Effector memory CD4-positive, alpha-beta T cell (primary cell): ENCODE measurements around the gene NAV3.

Experiments
- DNase-seq, 3 donors: peaks; one replicate each; pipeline ENCODE4 v3.0.0-alpha.2; 2020
- H3K27ac ChIP-seq: 2 replicates; pipeline ENCODE4 v1.7.0; 2013; ENCODE audit warnings: mild to moderate bottlenecking, low read length, moderate library complexity; ENCODE audit not compliant: insufficient read depth, poor library complexity, severe bottlenecking
- H3K27me3 ChIP-seq: replicated peaks from 2 replicates; pipeline ENCODE4 v1.7.0; 2013; ENCODE audit warnings: mild to moderate bottlenecking, low read length; ENCODE audit not compliant: insufficient read depth, control insufficient read depth, poor library complexity, severe bottlenecking
- H3K36me3 ChIP-seq: 2 replicates; pipeline ENCODE4 v1.7.0; 2013; ENCODE audit warnings: mild to moderate bottlenecking, low read length, moderate library complexity; ENCODE audit not compliant: control insufficient read depth, insufficient read depth
- H3K4me1 ChIP-seq: 2 replicates; pipeline ENCODE4 v1.7.0; 2013; ENCODE audit warnings: low read length, mild to moderate bottlenecking; ENCODE audit not compliant: control insufficient read depth, insufficient read depth, poor library complexity, severe bottlenecking
- H3K4me3 ChIP-seq: 2 replicates; pipeline ENCODE4 v1.7.0; 2013; ENCODE audit warnings: low read length, low read depth, mild to moderate bottlenecking; ENCODE audit not compliant: insufficient read depth, poor library complexity, severe bottlenecking
- H3K9me3 ChIP-seq: 2 replicates; pipeline ENCODE4 v1.7.0; 2013; ENCODE audit warnings: mild to moderate bottlenecking, low read length, moderate library complexity; ENCODE audit not compliant: control insufficient read depth

NAV3 gene

GRCh38 chr12:77841521-77841920 is 10.8 kb downstream of the NAV3 start:
- Histone ChIP-seq H3K4me1 (no peaks in the 10 kb centered on the region), H3K36me3 (no peaks in the 10 kb centered on the region), H3K27me3 (no peaks in the 10 kb centered on the region), H3K27ac (no peak overlapping the region), H3K4me3 (no peak overlapping the region), H3K9me3 (no peaks in the 10 kb centered on the region)
- no peak for DNase-seq

GRCh38 chr12:77842430-77842829 is 11.7 kb downstream of the NAV3 start:
- Histone ChIP-seq H3K27me3 (no peaks in the 10 kb centered on the region), H3K9me3 (no peaks in the 10 kb centered on the region), H3K4me1 (no peaks in the 10 kb centered on the region), H3K36me3 (no peaks in the 10 kb centered on the region), H3K27ac (no peak overlapping the region), H3K4me3 (no peak overlapping the region)
- DNase-seq, result no peak

GRCh38 chr12:77845831-77846230 is 15.1 kb downstream of the NAV3 start:
- Histone ChIP-seq H3K27me3 (no peaks in the 10 kb centered on the region), H3K9me3 (no peaks in the 10 kb centered on the region), H3K36me3 (no peaks in the 10 kb centered on the region), H3K4me1 (no peaks in the 10 kb centered on the region), H3K4me3 (no peak overlapping the region), H3K27ac (no peak overlapping the region)
- DNase-seq, result no peak

GRCh38 chr12:77847060-77847541 is 16.4 kb downstream of the NAV3 start:
- Histone ChIP-seq H3K27ac (no peak overlapping the region), H3K36me3 (no peaks in the 10 kb centered on the region), H3K4me3 (no peak overlapping the region), H3K9me3 (no peaks in the 10 kb centered on the region), H3K27me3 (no peaks in the 10 kb centered on the region), H3K4me1 (no peaks in the 10 kb centered on the region)
- DNase-seq, result no peak

- DNase-seq, result no peak
- Histone ChIP-seq H3K27ac (no peak overlapping the region), H3K9me3 (no peaks in the 10 kb centered on the region), H3K4me3 (no peak overlapping the region), H3K36me3 (no peaks in the 10 kb centered on the region), H3K27me3 (no peaks in the 10 kb centered on the region), H3K4me1 (no peaks in the 10 kb centered on the region)
Measured at GRCh38 chr12:77847680-77848431, 17.2 kb downstream of the NAV3 start.

GRCh38 chr12:77850129-77850528 is 19.4 kb downstream of the NAV3 start:
- Histone ChIP-seq H3K4me3 (no peak overlapping the region), H3K9me3 (no peaks in the 10 kb centered on the region), H3K4me1 (no peaks in the 10 kb centered on the region), H3K27ac (no peak overlapping the region), H3K36me3 (no peaks in the 10 kb centered on the region), H3K27me3 (no peaks in the 10 kb centered on the region)
- DNase-seq, result no peak

- no peaks in the 10 kb centered on the region for H3K36me3 ChIP-seq
- no peaks in the 10 kb centered on the region for H3K9me3 ChIP-seq
- H3K27ac ChIP-seq, result no peak overlapping the region
- no peaks in the 10 kb centered on the region for H3K27me3 ChIP-seq
- H3K4me1 ChIP-seq, result no peaks in the 10 kb centered on the region
- no peak overlapping the region for H3K4me3 ChIP-seq
- DNase-seq, result no peak
Measured at GRCh38 chr12:77850698-77851097, 20.0 kb downstream of the NAV3 start.

GRCh38 chr12:77855548-77855947 is 24.9 kb downstream of the NAV3 start:
- H3K27me3 ChIP-seq, result no peaks in the 10 kb centered on the region
- no peak overlapping the region for H3K4me3 ChIP-seq
- no peaks in the 10 kb centered on the region for H3K9me3 ChIP-seq
- DNase-seq, result no peak
- H3K27ac ChIP-seq, result no peak overlapping the region
- H3K36me3 ChIP-seq, result no peaks in the 10 kb centered on the region
- H3K4me1 ChIP-seq, result no peaks in the 10 kb centered on the region

- no peaks in the 10 kb centered on the region for H3K4me1 ChIP-seq
- no peak overlapping the region for H3K4me3 ChIP-seq
- H3K27ac ChIP-seq, result no peak overlapping the region
- DNase-seq, result no peak
- H3K27me3 ChIP-seq, result no peaks in the 10 kb centered on the region
- no peaks in the 10 kb centered on the region for H3K36me3 ChIP-seq
- no peaks in the 10 kb centered on the region for H3K9me3 ChIP-seq
Measured at GRCh38 chr12:77861317-77861716, 30.6 kb downstream of the NAV3 start.

GRCh38 chr12:77865178-77865577 is 34.5 kb downstream of the NAV3 start:
- no peak for DNase-seq
- H3K36me3 ChIP-seq, result no peaks in the 10 kb centered on the region
- H3K27ac ChIP-seq, result no peak overlapping the region
- no peak overlapping the region for H3K4me3 ChIP-seq
- H3K27me3 ChIP-seq, result no peaks in the 10 kb centered on the region
- H3K4me1 ChIP-seq, result no peaks in the 10 kb centered on the region
- H3K9me3 ChIP-seq, result no peaks in the 10 kb centered on the region
